Measurements from ENCODE around the gene PCSK9. TPM values are rescaled to one million over a fixed set of nuclear protein-coding genes. Genes with fewer than 3 reads are reported as not detected.

The PCSK9 gene
- total RNA-seq, 1 experiment from 2014 or later, result not detected

GRCh38 chr1:55040083-55040932 lies 960 bp downstream of the PCSK9 start:
- in situ Hi-C loops (cut with HindIII; ENCODE audit: low sequenced_read_pairs), result no loop called here
- DNase-seq (ENCODE audit: low spot score), result peak; percentile 53

GRCh38 chr1:55040933-55041494 lies 1.7 kb downstream of the PCSK9 start:
- in situ Hi-C loops (cut with HindIII; ENCODE audit: low sequenced_read_pairs), result no loop called here
- DNase-seq (ENCODE audit: low spot score), result no peak

GRCh38 chr1:55041613-55042012 lies 2.3 kb downstream of the PCSK9 start:
- DNase-seq (ENCODE audit: low spot score), result no peak
- in situ Hi-C loops (cut with HindIII; ENCODE audit: low sequenced_read_pairs), result no loop called here

- DNase-seq (ENCODE audit: low spot score), result no peak
- in situ Hi-C loops (cut with HindIII; ENCODE audit: low sequenced_read_pairs), result no loop called here
Measured at GRCh38 chr1:55043011-55043410, 3.7 kb downstream of the PCSK9 start.

- no peak for DNase-seq (ENCODE audit: low spot score)
- in situ Hi-C loops (cut with HindIII; ENCODE audit: low sequenced_read_pairs), result no loop called here
Measured at GRCh38 chr1:55043726-55044125, 4.4 kb downstream of the PCSK9 start.

DNA sequence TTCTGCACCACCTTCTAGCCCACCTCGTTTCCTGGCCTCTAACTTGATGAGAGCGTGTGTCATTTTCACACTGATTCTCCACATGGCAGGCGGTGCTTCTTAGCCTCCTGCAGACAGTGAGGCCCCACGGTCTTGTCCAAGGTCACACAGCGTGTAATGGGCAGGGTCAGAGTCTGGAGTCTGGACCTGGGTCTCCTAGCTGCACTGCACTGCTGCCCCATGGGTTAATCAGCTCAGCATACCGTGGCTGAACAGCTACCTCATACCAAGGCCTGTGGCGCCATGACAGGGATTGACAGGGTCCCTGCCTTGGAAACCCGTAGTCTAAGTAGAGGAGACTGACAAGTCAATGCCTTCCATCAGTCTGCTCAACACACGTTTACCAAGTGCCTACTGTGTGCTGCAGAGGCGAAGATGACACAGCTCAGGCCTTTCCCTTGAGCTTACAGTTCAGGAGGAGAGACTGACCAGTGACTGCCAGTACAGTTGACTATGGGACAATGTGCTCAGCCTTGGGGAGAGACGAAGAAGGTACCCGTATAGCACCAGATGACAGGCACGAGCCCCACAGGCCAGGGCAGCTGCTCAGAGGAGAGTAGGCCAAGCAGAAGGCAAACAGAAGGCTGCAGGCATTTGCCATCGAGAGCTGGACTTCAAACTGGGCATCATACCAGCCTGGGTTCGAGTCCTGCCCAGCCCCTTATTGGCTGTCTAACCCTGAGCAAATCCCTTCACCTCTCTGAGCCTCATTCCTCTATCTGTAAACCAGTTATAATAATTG lies 5.5 kb downstream of the PCSK9 start:
- DNase-seq (ENCODE audit: low spot score), result no peak
- in situ Hi-C loops (cut with HindIII; ENCODE audit: low sequenced_read_pairs), result no loop called here

GRCh38 chr1:55045430-55045829 lies 6.1 kb downstream of the PCSK9 start:
- no peak for DNase-seq (ENCODE audit: low spot score)
- in situ Hi-C loops (cut with HindIII; ENCODE audit: low sequenced_read_pairs), result no loop called here

DNA sequence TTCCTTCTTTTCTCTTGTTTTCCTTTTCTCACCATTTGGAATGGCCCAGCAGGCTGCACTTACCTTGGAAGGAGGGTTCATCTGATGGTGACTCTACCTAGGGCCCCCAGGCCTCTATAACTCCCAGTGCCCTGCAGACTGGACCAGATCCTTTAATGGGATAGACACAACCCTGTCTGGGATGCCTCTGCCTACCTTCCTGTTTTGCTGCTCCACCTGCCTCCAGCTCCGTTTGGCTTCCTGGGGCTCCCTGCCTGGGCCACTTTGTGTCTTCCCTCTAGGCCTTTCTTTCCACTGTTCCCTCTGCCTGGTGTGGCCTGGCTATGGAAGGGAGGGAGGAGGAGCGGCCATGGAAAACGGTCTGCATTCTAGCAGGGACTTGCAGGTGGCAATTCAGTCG lies 7.5 kb downstream of the PCSK9 start:
- in situ Hi-C loops (cut with HindIII; ENCODE audit: low sequenced_read_pairs), result no loop called here
- DNase-seq (ENCODE audit: low spot score), result no peak

DNA sequence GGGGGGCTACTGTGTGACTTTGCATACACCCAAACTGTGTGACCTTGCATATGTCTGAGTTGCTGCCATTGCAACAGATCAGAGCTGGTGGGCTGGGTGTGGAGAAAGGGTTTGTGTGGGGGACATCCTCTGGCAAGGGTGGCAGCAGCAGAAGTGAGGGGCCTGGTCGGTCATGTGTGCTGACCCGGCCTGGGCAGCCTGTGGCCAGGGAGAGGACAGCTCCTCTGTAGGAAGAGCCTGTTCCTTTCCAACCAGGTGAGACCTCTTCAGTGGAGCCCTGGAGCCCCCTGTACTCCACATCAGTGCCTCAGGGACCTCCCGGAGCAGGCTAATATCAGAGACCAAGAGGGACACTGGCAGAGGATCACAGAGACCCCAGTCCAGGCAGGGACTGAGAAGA lies 8.3 kb downstream of the PCSK9 start:
- in situ Hi-C loops (cut with HindIII; ENCODE audit: low sequenced_read_pairs), result no loop called here
- no peak for DNase-seq (ENCODE audit: low spot score)

- in situ Hi-C loops (cut with HindIII; ENCODE audit: low sequenced_read_pairs), result no loop called here
- no peak for DNase-seq (ENCODE audit: low spot score)
Measured at GRCh38 chr1:55048453-55049270, 9.3 kb downstream of the PCSK9 start.

GRCh38 chr1:55049271-55049913 lies 10.0 kb downstream of the PCSK9 start:
- no peak for DNase-seq (ENCODE audit: low spot score)
- in situ Hi-C loops (cut with HindIII; ENCODE audit: low sequenced_read_pairs), result no loop called here

DNA sequence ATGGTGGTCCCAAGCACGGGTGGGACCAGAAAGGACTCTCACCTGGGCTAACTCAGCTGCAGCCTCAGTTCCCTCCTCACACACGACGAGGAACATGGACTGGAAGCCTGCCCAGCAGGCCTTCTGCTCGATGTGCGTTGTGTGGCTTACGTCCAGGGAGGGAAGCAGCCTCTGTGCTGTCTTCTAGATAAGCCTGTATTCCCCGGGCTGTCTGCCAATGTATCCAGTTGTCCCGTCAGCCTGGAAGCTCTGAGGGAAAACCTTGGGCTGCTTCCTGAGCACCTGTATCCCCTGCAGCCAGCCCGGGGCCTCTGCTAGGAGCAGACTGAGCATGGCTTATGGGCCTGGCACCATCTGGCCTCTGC lies 10.5 kb downstream of the PCSK9 start:
- in situ Hi-C loops (cut with HindIII; ENCODE audit: low sequenced_read_pairs), result no loop called here

GRCh38 chr1:55050283-55050682 lies 10.9 kb downstream of the PCSK9 start:
- peak; percentile 62 for DNase-seq (ENCODE audit: low spot score)
- in situ Hi-C loops (cut with HindIII; ENCODE audit: low sequenced_read_pairs), result no loop called here

More for the DNA sequence above, 10.5 kb downstream of the PCSK9 start:
- DNase-seq (ENCODE audit: low spot score), result peak; percentile 90

GRCh38 chr1:55051169-55051568 lies 11.8 kb downstream of the PCSK9 start:
- DNase-seq (ENCODE audit: low spot score), result no peak
- in situ Hi-C loops (cut with HindIII; ENCODE audit: low sequenced_read_pairs), result no loop called here

DNA sequence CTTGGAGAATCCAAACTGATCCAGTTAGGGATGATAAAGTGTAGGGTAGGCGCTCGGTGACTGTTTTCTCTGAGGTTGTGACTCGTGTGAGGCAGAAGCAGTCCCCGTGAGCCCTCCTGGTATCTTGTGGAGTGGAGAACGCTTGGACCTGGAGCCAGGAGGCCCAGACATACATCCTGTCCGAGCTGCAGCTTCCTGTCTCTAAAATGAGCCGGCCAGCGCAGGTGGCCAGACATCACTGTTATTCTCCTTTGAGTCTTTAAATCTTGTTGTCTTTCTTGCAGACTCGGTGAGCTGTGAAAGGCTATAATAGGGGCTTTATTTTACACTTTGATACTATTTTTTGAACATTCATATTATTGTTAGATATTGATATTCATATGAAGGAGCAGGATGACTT lies 12.3 kb downstream of the PCSK9 start:
- DNase-seq (ENCODE audit: low spot score), result no peak
- in situ Hi-C loops (cut with HindIII; ENCODE audit: low sequenced_read_pairs), result no loop called here

DNA sequence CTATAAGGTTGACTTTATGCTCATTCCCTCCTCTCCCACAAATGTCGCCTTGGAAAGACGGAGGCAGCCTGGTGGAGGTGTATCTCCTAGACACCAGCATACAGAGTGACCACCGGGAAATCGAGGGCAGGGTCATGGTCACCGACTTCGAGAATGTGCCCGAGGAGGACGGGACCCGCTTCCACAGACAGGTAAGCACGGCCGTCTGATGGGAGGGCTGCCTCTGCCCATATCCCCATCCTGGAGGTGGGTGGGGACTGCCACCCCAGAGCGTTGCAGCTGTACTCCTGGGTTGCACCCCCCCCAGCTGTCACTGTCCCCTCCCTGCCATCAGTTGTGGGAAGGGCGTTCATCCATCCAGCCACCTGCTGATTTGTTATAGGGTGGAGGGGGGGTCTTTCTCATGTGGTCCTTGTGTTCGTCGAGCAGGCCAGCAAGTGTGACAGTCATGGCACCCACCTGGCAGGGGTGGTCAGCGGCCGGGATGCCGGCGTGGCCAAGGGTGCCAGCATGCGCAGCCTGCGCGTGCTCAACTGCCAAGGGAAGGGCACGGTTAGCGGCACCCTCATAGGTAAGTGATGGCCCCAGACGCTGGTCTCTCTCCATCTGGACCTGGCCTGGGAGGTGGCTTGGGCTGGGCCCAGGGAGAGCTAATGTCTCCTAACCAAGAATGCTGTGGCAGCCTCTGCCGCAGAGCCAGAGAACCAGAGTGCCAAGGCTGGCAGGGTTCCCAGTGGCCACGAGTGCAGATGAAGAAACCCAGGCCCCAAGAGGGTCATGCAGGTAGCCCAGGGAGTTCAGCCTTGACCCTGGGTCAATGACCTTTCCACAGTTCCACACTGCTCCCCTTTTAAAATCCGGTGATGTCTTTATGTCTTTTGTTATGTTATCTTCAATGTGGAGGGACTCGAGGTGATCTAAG lies 13.1 kb downstream of the PCSK9 start:
- no peak for DNase-seq (ENCODE audit: low spot score)
- in situ Hi-C loops (cut with HindIII; ENCODE audit: low sequenced_read_pairs), result no loop called here

- no peak for DNase-seq (ENCODE audit: low spot score)
- in situ Hi-C loops (cut with HindIII; ENCODE audit: low sequenced_read_pairs), result no loop called here
Measured at GRCh38 chr1:55053265-55053954, 14.1 kb downstream of the PCSK9 start.
